GM12875 (cell line): ENCODE data around the gene MAGI3.

Experiments used
- H3K4me3 ChIP-seq: one replicate; pipeline ENCODE4 v1.5.1; 2011; ENCODE audit warnings: low read depth, low read length, control low read depth
- CTCF ChIP-seq: IDR thresholded peaks from 2 replicates; pipeline ENCODE4 v1.5.1; 2011; ENCODE audit warnings: low read depth, mild to moderate bottlenecking, control low read depth, inconsistent platforms, low read length, moderate library complexity, borderline replicate concordance; ENCODE audit not compliant: insufficient read depth

MAGI3 gene

GRCh38 chr1:113630340-113631327, 240.3 kb downstream of the MAGI3 start:
- H3K4me3 ChIP-seq: no peak overlapping the region
- no peak for TF ChIP-seq CTCF

GRCh38 chr1:113641396-113641795, 251.1 kb downstream of the MAGI3 start:
- no peak for TF ChIP-seq CTCF
- no peak overlapping the region for H3K4me3 ChIP-seq

DNA sequence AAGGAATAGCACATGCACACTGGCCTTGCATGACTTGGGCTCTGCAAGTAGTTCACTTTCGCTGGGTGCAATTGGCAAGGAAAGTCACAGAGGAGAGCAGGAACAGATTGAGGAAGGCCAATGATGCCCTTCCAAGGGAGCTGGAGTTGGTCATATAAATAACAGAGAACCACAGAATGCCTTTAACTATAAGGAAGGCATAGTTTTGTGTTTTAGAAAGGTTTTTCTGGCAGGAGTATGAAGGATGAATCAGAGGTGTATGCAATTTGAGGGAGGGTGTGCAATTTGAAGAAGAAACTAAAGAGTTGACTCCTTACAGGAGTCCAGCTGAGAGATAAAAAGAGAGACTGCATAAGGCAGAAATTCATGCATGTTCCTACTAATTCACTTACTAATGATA, 256.8 kb downstream of the MAGI3 start:
- no peak for TF ChIP-seq CTCF

DNA sequence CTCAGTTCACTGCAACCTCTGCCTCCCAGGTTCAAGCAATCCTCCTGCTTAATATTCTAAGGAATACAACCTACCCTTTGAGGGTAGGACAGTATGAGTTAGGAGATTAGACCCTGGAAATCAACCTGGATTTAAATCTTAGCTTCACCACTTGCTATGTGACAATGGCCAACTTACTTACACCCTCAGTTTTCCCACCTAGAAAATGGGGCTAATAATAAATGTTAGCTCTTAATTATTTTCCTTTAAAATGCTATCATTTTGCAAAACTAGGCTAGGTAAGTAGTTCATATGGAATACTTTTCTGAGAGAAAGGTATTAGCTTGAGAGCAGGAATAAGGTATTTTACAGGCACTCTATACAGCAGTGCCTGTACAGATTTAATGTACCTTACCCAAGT, 258.2 kb downstream of the MAGI3 start:
- TF ChIP-seq CTCF: no peak
- no peak overlapping the region for H3K4me3 ChIP-seq

More for the DNA sequence above, 256.8 kb downstream of the MAGI3 start:
- H3K4me3 ChIP-seq: no peak overlapping the region

- no peak overlapping the region for H3K4me3 ChIP-seq
- TF ChIP-seq CTCF: no peak
Observed at GRCh38 chr1:113652771-113653170, 262.5 kb downstream of the MAGI3 start.

- no peak for TF ChIP-seq CTCF
Observed at GRCh38 chr1:113653741-113654140, 263.4 kb downstream of the MAGI3 start.

GRCh38 chr1:113654883-113655282, 264.6 kb downstream of the MAGI3 start:
- H3K4me3 ChIP-seq: no peak overlapping the region
- no peak for TF ChIP-seq CTCF

More at GRCh38 chr1:113653741-113654140, 263.4 kb downstream of the MAGI3 start:
- no peak overlapping the region for H3K4me3 ChIP-seq
